Calu3 (cell line): Measurements from ENCODE around the gene STX7. TPM values are rescaled to one million over a fixed set of nuclear protein-coding genes. Genes with fewer than 3 reads are reported as not detected.

ENCODE experiments used
- BruUV-seq: library from RNA; stranded (reverse); fragments of 400-500 nt; replicated peaks from 2 replicates; lab custom pipeline; 2021; lab: Mats Ljungman, UMichigan
- CTCF ChIA-PET: fragments of 300-600 bp; sonication (Branson Sonifier 250); formaldehyde crosslinking; loops from one replicate; lab custom pipeline; 2022; ENCODE audit warnings: antibody characterized with exemption; lab: Charles Lee
- DNase-seq: peaks from one replicate; pipeline ENCODE4 v3.0.0; 2022
- H3K27ac Mint-ChIP-seq: one replicate; pipeline ENCODE4 v1.8.0; 2022; ENCODE audit warnings: mixed read lengths; ENCODE audit not compliant: unreplicated experiment
- H3K27me3 Mint-ChIP-seq: one replicate; pipeline ENCODE4 v1.8.0; 2022; ENCODE audit warnings: mixed read lengths; ENCODE audit not compliant: unreplicated experiment
- H3K36me3 Mint-ChIP-seq: one replicate; pipeline ENCODE4 v1.8.0; 2022; ENCODE audit warnings: mild to moderate bottlenecking, moderate library complexity, mixed read lengths; ENCODE audit not compliant: insufficient read depth, unreplicated experiment
- H3K4me1 Mint-ChIP-seq: one replicate; pipeline ENCODE4 v1.8.0; 2022; ENCODE audit warnings: mild to moderate bottlenecking, low read depth, mixed read lengths; ENCODE audit not compliant: unreplicated experiment
- H3K4me3 Mint-ChIP-seq: one replicate; pipeline ENCODE4 v1.8.0; 2022; ENCODE audit warnings: mild to moderate bottlenecking, low read depth, moderate library complexity, mixed read lengths; ENCODE audit not compliant: unreplicated experiment
- H3K9me3 Mint-ChIP-seq: one replicate; pipeline ENCODE4 v1.8.0; 2022; ENCODE audit warnings: low read depth, mixed read lengths; ENCODE audit not compliant: unreplicated experiment
- intact Hi-C: fragments of 100-400 bp; cut with micrococcal nuclease; formaldehyde crosslinking; loops from one replicate; pipeline ENCODE4 v1.10.0; 2022; ENCODE audit not compliant: unreplicated experiment
- total RNA-seq: library from RNA; stranded (reverse); gene quantifications from 2 replicates; pipeline ENCODE4 v1.2.3, GENCODE V29; 2022
- TF ChIP-seq, protein P1 (sequence below): fragments of 200-600 bp; IDR thresholded peaks from one replicate; pipeline ENCODE4 v1.8.0; 2022; ENCODE audit warnings: antibody characterized with exemption; ENCODE audit not compliant: unreplicated experiment

STX7 gene
- total RNA-seq, 1 experiment from 2014 or later = 66.8 TPM

DNA sequence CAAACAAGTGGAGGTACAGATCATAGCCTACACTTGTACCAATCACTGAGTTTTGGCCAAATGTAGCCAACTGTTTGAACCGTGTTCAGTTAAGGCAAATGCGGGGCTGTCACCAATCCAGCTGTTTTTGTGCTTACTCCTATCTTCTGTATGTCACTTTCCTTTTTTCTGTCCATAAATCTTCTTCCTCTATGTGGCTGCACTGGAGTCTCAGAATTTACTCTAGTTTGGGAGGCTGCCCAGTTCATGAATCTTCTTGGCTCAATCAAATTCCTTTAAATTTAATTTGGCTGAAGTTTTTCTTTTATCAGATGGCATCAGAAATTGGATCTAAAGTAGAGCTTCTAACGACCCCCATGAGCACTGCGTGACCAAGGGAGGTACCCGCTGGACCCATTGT lies 11.7 kb upstream of the STX7 start:
- Mint-ChIP-seq H3K4me1 (no peaks in the 10 kb centered on the region), H3K9me3 (peaks cover 3% of the 10 kb centered on the region), H3K36me3 (no peaks in the 10 kb centered on the region), H3K4me3 (no peak overlapping the region), H3K27ac (no peak overlapping the region), H3K27me3 (no peaks in the 10 kb centered on the region)
- intact Hi-C loops = no loop called here
- BruUV-seq = no TSS peak
- TF ChIP-seq, protein P1, sequence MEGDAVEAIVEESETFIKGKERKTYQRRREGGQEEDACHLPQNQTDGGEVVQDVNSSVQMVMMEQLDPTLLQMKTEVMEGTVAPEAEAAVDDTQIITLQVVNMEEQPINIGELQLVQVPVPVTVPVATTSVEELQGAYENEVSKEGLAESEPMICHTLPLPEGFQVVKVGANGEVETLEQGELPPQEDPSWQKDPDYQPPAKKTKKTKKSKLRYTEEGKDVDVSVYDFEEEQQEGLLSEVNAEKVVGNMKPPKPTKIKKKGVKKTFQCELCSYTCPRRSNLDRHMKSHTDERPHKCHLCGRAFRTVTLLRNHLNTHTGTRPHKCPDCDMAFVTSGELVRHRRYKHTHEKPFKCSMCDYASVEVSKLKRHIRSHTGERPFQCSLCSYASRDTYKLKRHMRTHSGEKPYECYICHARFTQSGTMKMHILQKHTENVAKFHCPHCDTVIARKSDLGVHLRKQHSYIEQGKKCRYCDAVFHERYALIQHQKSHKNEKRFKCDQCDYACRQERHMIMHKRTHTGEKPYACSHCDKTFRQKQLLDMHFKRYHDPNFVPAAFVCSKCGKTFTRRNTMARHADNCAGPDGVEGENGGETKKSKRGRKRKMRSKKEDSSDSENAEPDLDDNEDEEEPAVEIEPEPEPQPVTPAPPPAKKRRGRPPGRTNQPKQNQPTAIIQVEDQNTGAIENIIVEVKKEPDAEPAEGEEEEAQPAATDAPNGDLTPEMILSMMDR = no peak
- CTCF ChIA-PET = no interaction called here
- DNase-seq = no peak

DNA sequence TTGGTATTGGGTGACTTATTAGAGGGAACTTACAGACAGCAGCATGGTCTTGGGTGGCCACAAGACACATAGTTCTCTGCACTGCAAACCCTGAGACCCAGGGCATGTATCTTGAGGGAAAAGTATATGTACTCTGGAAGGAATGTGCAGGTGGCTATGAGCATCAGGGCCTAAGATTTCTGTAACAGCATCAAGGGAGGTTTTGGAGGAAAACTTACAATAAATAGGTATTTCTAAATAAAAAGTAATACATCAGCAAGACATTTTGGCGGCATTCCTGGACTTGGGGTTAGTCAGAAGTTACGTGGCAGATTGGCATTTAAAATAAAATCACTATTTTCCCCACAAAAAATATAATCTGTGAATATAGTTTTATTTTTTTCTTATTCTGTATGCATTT lies 8.0 kb upstream of the STX7 start:
- no peak for DNase-seq
- CTCF ChIA-PET = no interaction called here
- Mint-ChIP-seq H3K27ac (no peak overlapping the region), H3K9me3 (peaks cover 3% of the 10 kb centered on the region), H3K36me3 (no peaks in the 10 kb centered on the region), H3K4me3 (no peak overlapping the region), H3K4me1 (no peaks in the 10 kb centered on the region), H3K27me3 (no peaks in the 10 kb centered on the region)
- intact Hi-C loops = no loop called here
- BruUV-seq = no TSS peak
- TF ChIP-seq, protein P1 = no peak

DNA sequence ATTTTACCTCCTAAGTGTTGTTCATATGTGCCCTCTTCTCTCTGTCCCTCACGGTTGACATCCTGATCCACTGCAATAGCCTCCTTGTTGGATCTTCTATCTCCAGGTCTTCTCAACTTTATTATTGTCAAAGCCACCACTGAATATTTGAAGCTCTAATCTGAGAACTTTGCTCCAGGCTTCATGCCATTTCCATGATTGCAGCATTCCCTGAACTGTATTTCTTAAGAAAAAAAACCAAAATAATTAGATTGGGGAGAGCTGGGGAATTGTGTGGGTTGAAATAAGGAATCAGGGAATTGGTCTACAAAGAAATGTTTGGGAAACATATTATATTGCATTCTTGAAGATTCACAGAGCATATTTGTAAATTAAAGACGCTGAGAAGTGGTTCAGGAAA lies 2.5 kb upstream of the STX7 start:
- no TSS peak for BruUV-seq
- TF ChIP-seq, protein P1 = no peak
- intact Hi-C loops = no loop called here
- Mint-ChIP-seq H3K36me3 (peaks cover 16% of the 10 kb centered on the region), H3K27ac (no peak overlapping the region), H3K27me3 (no peaks in the 10 kb centered on the region), H3K9me3 (no peaks in the 10 kb centered on the region), H3K4me1 (peaks cover 25% of the 10 kb centered on the region), H3K4me3 (no peak overlapping the region)
- CTCF ChIA-PET = no interaction called here
- DNase-seq = no peak

DNA sequence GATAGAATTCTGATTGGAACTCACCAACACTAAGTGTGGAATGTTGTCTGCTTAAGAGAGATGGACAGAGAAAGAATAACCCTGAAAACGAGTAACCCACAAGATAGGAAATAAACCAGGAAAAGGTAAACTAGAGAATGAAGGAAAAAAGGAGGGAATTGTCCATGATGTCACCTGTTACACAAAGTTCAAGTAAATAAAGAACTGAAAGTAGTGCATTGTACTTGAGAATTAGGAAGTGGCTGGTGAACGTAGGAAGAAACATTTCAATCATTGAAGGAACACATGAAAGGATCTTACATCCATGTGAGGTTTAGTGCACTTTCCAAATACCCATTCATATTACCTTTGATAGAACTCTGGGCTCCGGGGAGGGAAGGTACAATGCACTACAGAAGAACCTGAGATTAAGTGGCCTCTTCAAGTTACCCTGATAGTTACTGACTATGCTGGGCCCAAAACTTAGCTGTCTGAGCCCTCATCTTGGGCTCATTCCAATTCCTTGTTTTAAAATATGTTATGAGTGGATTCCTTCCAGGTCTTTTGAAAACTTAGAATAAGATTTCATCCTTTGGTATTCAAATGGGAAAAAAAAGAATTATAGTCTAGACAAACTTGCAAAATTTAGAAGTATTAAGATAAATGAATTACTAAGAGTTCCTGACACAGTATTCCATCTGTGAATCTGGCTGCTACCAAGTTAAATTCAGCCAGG lies 1.1 kb upstream of the STX7 start:
- CTCF ChIA-PET = no interaction called here
- DNase-seq = no peak

More for the DNA sequence above, 1.1 kb upstream of the STX7 start:
- peaks cover 25% of the 10 kb centered on the region for H3K4me1 Mint-ChIP-seq
- no peaks in the 10 kb centered on the region for H3K9me3 Mint-ChIP-seq
- peak overlapping the region; percentile 96 for H3K4me3 Mint-ChIP-seq
- peaks cover 16% of the 10 kb centered on the region for H3K36me3 Mint-ChIP-seq
- BruUV-seq = no TSS peak
- TF ChIP-seq, protein P1 = no peak
- intact Hi-C loops = no loop called here
- H3K27ac Mint-ChIP-seq = peak overlapping the region; percentile 73
- no peaks in the 10 kb centered on the region for H3K27me3 Mint-ChIP-seq
